ENCODE measurements around the gene SLC10A3.

The SLC10A3 gene

GRCh38 chrX:154481911-154482601 lies 8.4 kb downstream of the SLC10A3 start:
- DNase-seq: no peak

DNA sequence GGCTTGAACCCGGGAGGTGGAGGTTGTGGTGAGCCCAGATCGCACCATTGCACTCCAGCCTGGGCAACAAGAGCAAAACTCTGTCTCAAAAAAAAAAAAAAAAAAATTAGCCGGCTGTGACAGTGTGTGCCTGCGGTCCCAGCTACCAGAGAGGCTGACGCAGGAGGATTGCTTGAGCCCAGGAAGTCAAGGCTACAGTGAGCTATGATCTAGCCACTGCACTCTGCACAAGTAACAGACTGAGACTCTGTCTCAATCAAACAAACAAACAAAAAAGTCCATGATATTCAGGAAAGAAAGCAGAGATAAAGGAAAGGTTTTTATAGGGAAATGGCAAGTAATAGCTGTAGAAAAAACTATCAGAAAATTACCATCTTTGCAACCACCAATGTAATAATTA lies 9.2 kb downstream of the SLC10A3 start:
- DNase-seq: no peak

- peak; percentile 93 for DNase-seq
These were observed 11.5 kb downstream of the SLC10A3 start, which contains the start of gene LAGE3 for GRCh38 chrX:154478728-154479622. Gene LAGE3 (minus strand): TSS chrX:154479281. CDS start chrX:154478915, 366 bp downstream.

DNA sequence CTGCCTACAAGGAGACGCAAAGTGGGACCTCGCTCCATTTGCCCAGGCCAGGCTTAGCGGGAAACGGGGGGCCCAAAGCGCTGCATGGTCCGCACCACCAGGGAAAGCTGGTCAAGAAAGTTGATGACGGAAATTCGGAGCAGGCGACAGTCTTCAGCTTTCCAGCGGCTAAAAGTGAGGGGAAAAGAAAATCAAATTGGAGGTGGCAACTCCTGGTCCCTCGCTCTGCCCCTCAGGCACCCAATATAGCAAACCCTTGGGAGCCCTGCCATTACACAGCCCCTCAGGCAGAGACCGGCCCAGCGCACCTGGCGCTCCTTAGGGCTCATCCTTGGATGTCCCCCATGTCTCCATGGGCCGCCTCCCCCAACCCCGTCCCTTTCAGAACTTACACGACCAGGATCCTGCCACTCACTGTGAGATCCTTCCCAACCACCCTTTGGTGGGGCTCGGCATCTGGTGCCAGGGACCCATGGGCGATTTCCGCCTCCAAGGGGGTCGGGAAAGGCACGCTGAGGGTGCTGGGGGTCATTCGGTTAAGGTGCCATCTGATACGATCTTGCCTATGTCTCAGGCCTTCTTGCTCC lies 12.4 kb downstream of the SLC10A3 start:
- no peak for DNase-seq

- no peak for DNase-seq
These were observed 13.6 kb downstream of the SLC10A3 start for GRCh38 chrX:154476821-154477220.

- no peak for DNase-seq
These were observed 16.7 kb downstream of the SLC10A3 start for GRCh38 chrX:154473683-154474082.

GRCh38 chrX:154472685-154473632 lies 17.5 kb downstream of the SLC10A3 start:
- DNase-seq: no peak

GRCh38 chrX:154471839-154472684 lies 18.4 kb downstream of the SLC10A3 start:
- DNase-seq: no peak

DNA sequence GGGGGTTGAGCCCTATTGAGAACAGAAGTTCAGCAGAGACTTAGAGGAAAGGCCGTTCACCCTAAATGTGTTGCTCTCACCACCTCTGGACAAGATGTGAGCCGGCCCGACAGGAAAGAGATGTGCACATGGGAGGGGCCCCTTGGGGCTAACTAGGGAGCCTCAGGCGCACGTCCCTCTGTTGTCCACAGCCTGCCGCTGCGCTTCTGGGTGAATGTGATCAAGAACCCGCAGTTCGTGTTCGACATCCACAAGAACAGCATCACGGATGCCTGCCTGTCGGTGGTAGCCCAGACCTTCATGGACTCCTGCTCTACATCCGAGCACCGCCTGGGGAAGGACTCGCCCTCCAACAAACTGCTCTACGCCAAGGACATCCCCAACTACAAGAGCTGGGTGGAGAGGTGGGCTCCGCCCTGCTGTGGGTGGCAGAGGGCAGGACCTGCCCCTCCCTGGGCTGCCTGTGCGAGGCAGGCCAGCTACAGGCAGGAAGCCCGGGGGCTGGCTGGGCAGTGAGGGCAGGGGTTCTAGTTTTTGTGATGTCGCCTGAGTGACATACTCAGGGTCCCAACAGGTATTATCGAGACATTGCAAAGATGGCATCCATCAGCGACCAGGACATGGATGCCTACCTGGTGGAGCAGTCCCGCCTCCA lies 19.4 kb downstream of the SLC10A3 start:
- no peak for DNase-seq

- DNase-seq: no peak
These were observed 20.0 kb downstream of the SLC10A3 start for GRCh38 chrX:154470434-154470833.

DNA sequence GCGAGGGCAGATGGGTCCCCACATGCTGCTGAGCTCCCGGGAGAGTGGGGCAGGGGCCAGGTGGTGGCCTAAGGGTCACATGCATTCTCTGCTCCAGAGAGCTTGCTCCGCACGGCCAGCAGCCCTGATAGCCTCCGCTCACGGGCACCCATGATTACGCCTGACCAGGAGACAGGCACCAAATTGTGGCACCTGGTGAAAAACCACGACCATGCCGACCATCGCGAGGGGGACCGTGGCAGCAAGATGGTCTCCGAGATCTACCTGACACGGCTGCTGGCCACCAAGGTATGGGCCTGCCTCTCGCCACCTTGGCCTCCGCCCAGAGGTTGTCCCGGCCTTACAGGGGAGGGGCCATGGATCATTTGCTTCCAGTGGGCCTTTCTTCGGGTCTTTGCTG lies 20.5 kb downstream of the SLC10A3 start:
- DNase-seq: no peak

DNA sequence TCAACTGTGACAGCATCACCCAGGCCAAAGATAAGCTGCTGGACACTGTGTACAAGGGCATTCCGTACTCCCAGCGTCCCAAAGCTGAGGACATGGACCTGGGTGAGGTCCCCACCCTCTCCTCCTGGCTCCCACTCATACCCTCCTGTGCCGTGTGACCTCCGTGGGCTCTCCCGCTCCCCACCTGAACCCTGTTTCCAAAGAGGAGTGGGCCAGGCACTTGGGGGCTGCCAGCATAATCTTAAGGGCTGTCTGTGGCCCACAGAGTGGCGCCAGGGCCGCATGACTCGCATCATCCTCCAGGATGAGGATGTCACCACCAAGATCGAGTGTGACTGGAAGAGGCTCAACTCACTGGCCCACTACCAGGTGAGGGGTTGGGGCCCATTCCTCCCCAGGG lies 21.3 kb downstream of the SLC10A3 start:
- DNase-seq: no peak

DNA sequence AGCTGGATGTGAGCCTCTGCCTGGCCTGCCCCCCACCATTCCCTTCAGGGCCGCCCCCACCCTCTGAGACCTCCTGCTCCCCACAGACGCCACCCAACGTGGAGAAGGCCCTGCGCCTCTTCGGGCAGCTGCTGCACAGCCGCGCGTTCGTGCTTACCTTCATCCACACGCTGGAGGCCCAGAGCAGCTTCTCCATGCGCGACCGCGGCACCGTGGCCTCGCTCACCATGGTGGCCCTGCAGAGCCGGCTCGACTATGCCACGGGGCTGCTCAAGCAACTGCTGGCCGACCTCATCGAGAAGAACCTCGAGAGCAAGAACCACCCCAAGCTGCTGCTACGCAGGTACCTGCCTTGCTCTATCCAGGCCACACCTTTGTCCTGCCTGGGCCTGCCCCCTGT lies 22.2 kb downstream of the SLC10A3 start:
- DNase-seq: no peak

GRCh38 chrX:154467556-154467955 lies 22.9 kb downstream of the SLC10A3 start:
- no peak for DNase-seq

DNA sequence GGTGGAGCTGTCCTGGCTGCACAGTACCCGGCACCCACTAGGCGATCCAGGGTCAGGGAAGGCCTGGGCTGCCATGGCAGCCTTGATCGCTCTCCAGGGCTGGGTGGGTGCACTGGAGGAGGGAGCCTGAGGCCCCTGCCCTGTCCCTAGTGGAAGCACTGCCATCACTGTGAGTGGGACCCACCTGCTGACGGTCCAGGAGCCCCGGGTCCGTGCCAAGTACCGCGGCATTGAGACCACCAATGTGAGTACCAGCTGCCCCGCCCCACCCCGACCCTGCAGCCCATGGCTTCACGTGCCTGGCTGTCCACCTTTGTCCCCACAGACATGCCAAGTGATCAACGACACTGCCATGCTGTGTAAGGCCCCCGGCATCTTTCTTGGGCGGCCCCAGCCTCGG lies 23.5 kb downstream of the SLC10A3 start:
- no peak for DNase-seq

DNA sequence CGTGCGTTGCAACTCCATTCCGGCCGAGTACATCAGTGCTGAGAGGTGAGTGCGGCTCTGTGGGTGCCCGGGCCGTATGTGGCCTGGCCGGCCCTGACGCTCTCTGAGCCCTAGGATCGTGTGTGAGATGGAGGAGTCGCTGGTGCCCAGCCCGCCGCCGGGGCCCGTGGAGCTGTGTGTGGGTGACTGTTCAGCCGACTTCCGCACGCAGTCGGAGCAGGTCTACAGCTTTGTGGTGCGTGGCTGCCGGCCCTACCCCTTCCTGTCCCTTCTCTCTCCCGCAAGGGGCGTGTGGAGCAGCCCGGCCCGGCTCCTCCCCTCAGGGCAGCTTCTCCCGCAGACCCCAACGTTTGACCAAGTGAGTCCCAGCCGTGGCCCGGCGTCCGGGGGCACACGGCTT lies 24.4 kb downstream of the SLC10A3 start:
- DNase-seq: no peak

- DNase-seq: no peak
These were observed 24.8 kb downstream of the SLC10A3 start for GRCh38 chrX:154465601-154466000.

DNA sequence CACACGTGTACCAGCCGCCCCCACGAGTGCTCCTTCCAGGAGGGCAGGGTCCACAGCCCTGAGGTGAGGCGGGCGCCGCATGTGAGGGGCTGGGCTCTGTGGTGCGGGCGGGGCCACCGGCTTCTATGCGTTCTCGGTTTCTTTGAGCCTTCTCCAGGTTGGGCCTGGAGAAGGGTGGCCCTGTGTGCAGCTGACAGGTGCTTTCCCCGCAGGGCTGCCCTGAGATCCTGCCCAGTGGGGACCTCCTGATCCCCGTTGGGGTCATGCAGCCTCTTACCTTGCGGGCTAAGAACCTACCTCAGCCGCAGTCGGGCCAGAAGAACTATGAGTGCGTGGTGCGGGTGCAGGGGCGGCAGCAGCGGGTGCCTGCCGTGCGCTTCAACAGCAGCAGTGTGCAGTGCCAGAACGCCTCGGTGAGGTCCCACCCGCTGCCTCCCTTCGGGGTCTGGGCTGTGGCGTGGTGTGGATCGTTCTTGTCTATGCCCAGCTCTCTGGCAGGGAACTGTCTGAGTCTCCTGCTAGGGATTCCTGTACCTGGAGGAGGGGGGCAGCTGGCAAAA lies 25.5 kb downstream of the SLC10A3 start:
- DNase-seq: no peak

- no peak for DNase-seq
These were observed 26.7 kb downstream of the SLC10A3 start for GRCh38 chrX:154463611-154464220.

DNA sequence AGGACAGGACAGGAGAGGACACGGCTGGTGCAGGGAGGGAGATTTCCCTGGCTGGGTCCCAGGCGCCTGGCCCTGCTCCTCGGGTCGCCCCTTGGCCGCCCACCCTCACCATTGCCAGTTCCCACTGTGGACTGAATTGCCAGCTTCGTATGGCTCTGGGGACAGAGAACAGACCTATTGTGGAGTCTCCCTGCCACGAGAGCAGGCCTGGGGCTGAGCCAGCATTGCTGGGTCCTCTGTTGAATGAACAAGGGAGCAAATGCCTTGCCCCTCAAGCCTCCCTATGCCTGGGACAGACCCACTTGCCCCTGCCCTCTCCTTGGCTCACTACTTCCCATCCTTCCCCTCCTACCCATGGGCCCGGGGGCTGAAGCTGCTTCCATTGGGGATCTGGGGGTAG lies 28.0 kb downstream of the SLC10A3 start:
- no peak for DNase-seq
